Fibroblast of skin of back (primary cell): Measurements from ENCODE around the gene LRRC8C.
A peak's percentile ranks its signal among the peaks of the same experiment; 100 is the strongest.

Source experiments
- DNase-seq: peaks from one replicate; pipeline ENCODE4 v3.0.0-alpha.2; 2013

The LRRC8C gene

GRCh38 chr1:89635825-89636815 is 3.2 kb downstream of the LRRC8C start:
- DNase-seq, result peak; percentile 80

- DNase-seq, result no peak
Observed at GRCh38 chr1:89637496-89637895, 4.6 kb downstream of the LRRC8C start.

- no peak for DNase-seq
Observed at GRCh38 chr1:89640440-89640839, 7.5 kb downstream of the LRRC8C start.

GRCh38 chr1:89641781-89642180 is 8.9 kb downstream of the LRRC8C start:
- DNase-seq, result no peak

GRCh38 chr1:89643577-89643976 is 10.7 kb downstream of the LRRC8C start:
- no peak for DNase-seq

- no peak for DNase-seq
Observed at GRCh38 chr1:89644119-89644814, 11.3 kb downstream of the LRRC8C start.

- no peak for DNase-seq
Observed at GRCh38 chr1:89646259-89646658, 13.3 kb downstream of the LRRC8C start.

GRCh38 chr1:89649783-89650182 is 16.9 kb downstream of the LRRC8C start:
- no peak for DNase-seq

- no peak for DNase-seq
Observed at GRCh38 chr1:89652373-89652772, 19.5 kb downstream of the LRRC8C start.

- no peak for DNase-seq
Observed at GRCh38 chr1:89657886-89658285, 25.0 kb downstream of the LRRC8C start.

- DNase-seq, result no peak
Observed at GRCh38 chr1:89659322-89660081, 26.6 kb downstream of the LRRC8C start.

GRCh38 chr1:89660224-89661061 is 27.5 kb downstream of the LRRC8C start:
- peak; percentile 20 for DNase-seq

- no peak for DNase-seq
Observed at GRCh38 chr1:89665941-89666340, 33.0 kb downstream of the LRRC8C start.

- DNase-seq, result no peak
Observed at GRCh38 chr1:89666640-89667039, 33.7 kb downstream of the LRRC8C start.

GRCh38 chr1:89667691-89668090 is 34.8 kb downstream of the LRRC8C start:
- no peak for DNase-seq

- DNase-seq, result no peak
Observed at GRCh38 chr1:89668961-89669360, 36.0 kb downstream of the LRRC8C start.

GRCh38 chr1:89669441-89669840 is 36.5 kb downstream of the LRRC8C start:
- DNase-seq, result no peak

- DNase-seq, result peak; percentile 64
Observed at GRCh38 chr1:89670163-89670562, 37.2 kb downstream of the LRRC8C start.

- no peak for DNase-seq
Observed at GRCh38 chr1:89670711-89671110, 37.8 kb downstream of the LRRC8C start.

- peak; percentile 73 for DNase-seq
Observed at GRCh38 chr1:89671775-89672488, 39.0 kb downstream of the LRRC8C start.

- DNase-seq, result no peak
Observed at GRCh38 chr1:89672489-89673183, 39.7 kb downstream of the LRRC8C start.
